Cardiac atrium fibroblast (primary cell): ENCODE results near the gene UNC5B. TPM values are rescaled to one million over a fixed set of nuclear protein-coding genes. Genes with fewer than 3 reads are reported as not detected.

Experiments
- total RNA-seq: library from RNA; depleted of rRNA; stranded (reverse); fragments of >200 nt; gene quantifications from 2 replicates; pipeline ENCODE4 v1.2.3, GENCODE V29; 2015

UNC5B gene
- total RNA-seq = 54.9 and 89.7 TPM in 2 replicates

DNA sequence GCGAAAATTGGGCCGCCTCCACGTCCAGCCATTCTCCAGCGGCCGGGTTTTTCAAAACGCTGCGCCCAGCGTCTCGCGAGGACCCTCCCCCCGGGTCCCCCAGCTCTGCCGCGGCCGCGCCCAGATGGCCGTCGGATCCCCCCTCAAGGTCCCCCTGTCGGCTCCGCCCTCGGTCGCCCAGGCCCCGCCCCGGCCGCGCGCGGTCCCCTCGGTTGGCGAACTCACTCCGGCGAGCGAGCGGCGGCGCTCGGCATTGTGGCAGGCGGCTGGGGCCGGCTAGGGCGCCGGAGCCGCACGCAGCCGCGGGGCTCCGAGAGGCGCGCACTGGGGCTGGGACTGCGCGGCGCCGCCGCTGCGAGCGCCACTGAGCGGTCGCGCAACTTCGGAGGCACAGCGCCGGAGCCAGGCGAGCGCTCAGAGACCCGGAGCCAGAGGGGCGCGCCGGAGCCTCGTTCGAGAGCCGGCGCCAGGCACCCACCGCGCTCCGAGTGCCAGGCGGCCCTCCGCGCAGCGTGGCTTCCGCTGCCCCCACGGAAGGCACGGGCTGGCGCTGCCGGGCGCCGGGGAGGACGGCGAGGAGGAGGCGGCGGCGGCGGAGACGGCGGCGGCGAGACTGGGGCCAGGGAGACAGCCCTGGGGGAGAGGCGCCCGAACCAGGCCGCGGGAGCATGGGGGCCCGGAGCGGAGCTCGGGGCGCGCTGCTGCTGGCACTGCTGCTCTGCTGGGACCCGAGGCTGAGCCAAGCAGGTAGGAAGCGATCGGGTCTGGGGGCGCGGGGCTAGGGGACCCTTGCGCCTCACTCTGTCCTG lies at the start of gene UNC5B:
Gene UNC5B, plus strand, starts transcription at position 253 of the 809 bp plus-strand sequence. Its CDS starts 416 bp downstream, at position 669.

GRCh38 chr10:71319042-71319799 lies 106.9 kb downstream of the UNC5B start, which contains the start of gene SLC29A3:
SLC29A3 (plus strand) TSS chr10:71319259; CDS start chr10:71319310, 51 bp downstream.

Other genes with a start within 250 kb of the UNC5B start
- 1.3 TPM in 2 replicates for gene SLC29A3, start 106.7 kb downstream of the UNC5B start, total RNA-seq
- 0.18 TPM in 1 of 2 replicates, not detected in the other for gene CDH23, start 184.3 kb downstream of the UNC5B start, total RNA-seq